ENCODE results near the gene PLCD3.

- TF ChIP-seq CTCF (IDR thresholded peaks at IDR 0.05), result no peak
- TF ChIP-seq POLR2A (IDR thresholded peaks at IDR 0.05), result no peak
Measured at GRCh38 chr17:45170280-45170930, 38.1 kb upstream of the PLCD3 start.

Measured in adrenal gland (tissue), 5 donors.